22Rv1 (cell line): ENCODE data around the gene FAM168A.

Experiments used
- CTCF ChIP-seq: fragments of 450-650 bp; IDR thresholded peaks from 2 replicates; pipeline ENCODE4 v1.5.1; 2017; ENCODE audit warnings: mild to moderate bottlenecking
- ZFX ChIP-seq: fragments of 450-650 bp; IDR thresholded peaks from 2 replicates; pipeline ENCODE4 v1.6.1; 2017; ENCODE audit warnings: antibody characterized with exemption, borderline replicate concordance

GRCh38 chr11:73403541-73403940 lies 194.4 kb downstream of the FAM168A start:
- no peak for TF ChIP-seq CTCF
- TF ChIP-seq ZFX = no peak
